Measurements from ENCODE around the gene PURB. TPM values are rescaled to one million over a fixed set of nuclear protein-coding genes. Genes with fewer than 3 reads are reported as not detected.
"Not testable (repeated sequence)": the region's sequence is repeated elsewhere in the genome, so short reads cannot be mapped to it uniquely, and the experiment has no call there.

PURB gene
- polyA plus RNA-seq, 1 donor from 2014 or later, result 14.7 TPM

DNA sequence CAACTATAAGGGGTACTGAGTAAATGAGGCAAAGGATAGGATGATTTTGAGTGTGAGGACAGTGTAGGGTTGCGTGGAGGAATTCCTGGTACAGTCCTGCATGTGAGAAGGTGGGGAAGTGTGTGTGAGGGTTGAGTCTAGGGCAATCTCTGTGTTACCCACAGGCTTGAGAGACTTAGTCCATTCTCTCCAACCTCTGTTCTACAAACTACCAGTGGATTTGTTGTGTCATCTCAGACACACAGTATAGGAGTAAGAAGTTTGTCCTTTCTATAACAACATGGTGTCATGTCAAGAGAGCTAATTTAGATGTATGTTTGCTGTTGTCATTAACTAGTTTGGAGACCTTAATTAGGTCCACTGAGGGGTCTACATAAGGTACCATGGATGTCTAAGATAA lies 12.5 kb downstream of the PURB start:
- Histone ChIP-seq H3F3A (ENCODE audit: insufficient read depth, low read length, poor library complexity, severe bottlenecking) (no peaks in the 10 kb centered on the region), H2AFZ (ENCODE audit: low read depth, low read length) (no peak overlapping the region), H3K36me3 (ENCODE audit: insufficient read depth, low read length) (no peaks in the 10 kb centered on the region), H3K9me2 (ENCODE audit: insufficient read depth, low read length) (no peaks in the 10 kb centered on the region), H3K4me3 (ENCODE audit: low read length) (no peak overlapping the region), H4K20me1 (ENCODE audit: insufficient read depth) (no peaks in the 10 kb centered on the region), H3K27ac (ENCODE audit: low read length) (no peak overlapping the region), H3K4me2 (ENCODE audit: low read length) (no peak overlapping the region), H3K27me3 (ENCODE audit: insufficient read depth, low read depth, low read length) (no peaks in the 10 kb centered on the region), H3K9ac (ENCODE audit: low read length) (no peak overlapping the region), H3K9me3 (ENCODE audit: low read length) (no peaks in the 10 kb centered on the region), H3K79me2 (replicated peaks; ENCODE audit: insufficient read depth, low read length) (peaks cover under 1% of the 10 kb centered on the region)
- TF ChIP-seq EZH2 (IDR thresholded peaks at IDR 0.05; ENCODE audit: borderline replicate concordance, insufficient read depth, low read length, poor library complexity, severe bottlenecking) (no peak), SMC3 (conservative IDR thresholded peaks at IDR 0.05; ENCODE audit: poor library complexity) (no peak), MXI1 (conservative IDR thresholded peaks at IDR 0.05; ENCODE audit: poor library complexity, severe bottlenecking) (no peak), TAF1 (IDR thresholded peaks at IDR 0.05; ENCODE audit: low read depth) (no peak), EP300 (conservative IDR thresholded peaks at IDR 0.05; ENCODE audit: poor library complexity, severe bottlenecking) (no peak), POLR2AphosphoS5 (IDR thresholded peaks at IDR 0.05) (no peak), RAD21 (conservative IDR thresholded peaks at IDR 0.05) (no peak)
- TF ChIP-seq, protein P1, sequence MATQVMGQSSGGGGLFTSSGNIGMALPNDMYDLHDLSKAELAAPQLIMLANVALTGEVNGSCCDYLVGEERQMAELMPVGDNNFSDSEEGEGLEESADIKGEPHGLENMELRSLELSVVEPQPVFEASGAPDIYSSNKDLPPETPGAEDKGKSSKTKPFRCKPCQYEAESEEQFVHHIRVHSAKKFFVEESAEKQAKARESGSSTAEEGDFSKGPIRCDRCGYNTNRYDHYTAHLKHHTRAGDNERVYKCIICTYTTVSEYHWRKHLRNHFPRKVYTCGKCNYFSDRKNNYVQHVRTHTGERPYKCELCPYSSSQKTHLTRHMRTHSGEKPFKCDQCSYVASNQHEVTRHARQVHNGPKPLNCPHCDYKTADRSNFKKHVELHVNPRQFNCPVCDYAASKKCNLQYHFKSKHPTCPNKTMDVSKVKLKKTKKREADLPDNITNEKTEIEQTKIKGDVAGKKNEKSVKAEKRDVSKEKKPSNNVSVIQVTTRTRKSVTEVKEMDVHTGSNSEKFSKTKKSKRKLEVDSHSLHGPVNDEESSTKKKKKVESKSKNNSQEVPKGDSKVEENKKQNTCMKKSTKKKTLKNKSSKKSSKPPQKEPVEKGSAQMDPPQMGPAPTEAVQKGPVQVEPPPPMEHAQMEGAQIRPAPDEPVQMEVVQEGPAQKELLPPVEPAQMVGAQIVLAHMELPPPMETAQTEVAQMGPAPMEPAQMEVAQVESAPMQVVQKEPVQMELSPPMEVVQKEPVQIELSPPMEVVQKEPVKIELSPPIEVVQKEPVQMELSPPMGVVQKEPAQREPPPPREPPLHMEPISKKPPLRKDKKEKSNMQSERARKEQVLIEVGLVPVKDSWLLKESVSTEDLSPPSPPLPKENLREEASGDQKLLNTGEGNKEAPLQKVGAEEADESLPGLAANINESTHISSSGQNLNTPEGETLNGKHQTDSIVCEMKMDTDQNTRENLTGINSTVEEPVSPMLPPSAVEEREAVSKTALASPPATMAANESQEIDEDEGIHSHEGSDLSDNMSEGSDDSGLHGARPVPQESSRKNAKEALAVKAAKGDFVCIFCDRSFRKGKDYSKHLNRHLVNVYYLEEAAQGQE (IDR thresholded peaks at IDR 0.05; ENCODE audit: borderline replicate concordance), result no peak
- TF ChIP-seq, protein P2, sequence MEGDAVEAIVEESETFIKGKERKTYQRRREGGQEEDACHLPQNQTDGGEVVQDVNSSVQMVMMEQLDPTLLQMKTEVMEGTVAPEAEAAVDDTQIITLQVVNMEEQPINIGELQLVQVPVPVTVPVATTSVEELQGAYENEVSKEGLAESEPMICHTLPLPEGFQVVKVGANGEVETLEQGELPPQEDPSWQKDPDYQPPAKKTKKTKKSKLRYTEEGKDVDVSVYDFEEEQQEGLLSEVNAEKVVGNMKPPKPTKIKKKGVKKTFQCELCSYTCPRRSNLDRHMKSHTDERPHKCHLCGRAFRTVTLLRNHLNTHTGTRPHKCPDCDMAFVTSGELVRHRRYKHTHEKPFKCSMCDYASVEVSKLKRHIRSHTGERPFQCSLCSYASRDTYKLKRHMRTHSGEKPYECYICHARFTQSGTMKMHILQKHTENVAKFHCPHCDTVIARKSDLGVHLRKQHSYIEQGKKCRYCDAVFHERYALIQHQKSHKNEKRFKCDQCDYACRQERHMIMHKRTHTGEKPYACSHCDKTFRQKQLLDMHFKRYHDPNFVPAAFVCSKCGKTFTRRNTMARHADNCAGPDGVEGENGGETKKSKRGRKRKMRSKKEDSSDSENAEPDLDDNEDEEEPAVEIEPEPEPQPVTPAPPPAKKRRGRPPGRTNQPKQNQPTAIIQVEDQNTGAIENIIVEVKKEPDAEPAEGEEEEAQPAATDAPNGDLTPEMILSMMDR (IDR thresholded peaks at IDR 0.05; ENCODE audit: poor library complexity, severe bottlenecking), result no peak

DNA sequence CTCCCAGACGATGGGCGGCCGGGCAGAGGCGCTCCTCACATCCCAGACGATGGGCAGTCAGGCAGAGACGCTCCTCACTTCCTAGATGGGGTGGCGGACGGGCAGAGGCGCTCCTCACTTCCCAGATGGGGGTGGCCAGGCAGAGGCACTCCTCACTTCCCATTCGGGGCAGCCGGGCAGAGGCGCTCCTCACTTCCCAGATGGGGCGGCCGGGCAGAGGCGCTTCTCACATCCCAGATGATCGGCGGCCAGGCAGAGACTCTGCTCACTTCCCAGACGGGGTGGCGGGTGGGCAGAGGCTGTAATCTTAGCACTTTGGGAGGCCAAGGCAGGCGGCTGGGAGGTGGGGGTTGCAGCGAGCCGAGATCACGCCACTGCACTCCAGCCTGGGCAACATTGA lies 13.4 kb downstream of the PURB start:
- H3K9ac ChIP-seq (ENCODE audit: low read length); H3K79me2 ChIP-seq (replicated peaks; ENCODE audit: insufficient read depth, low read length); H3K4me3 ChIP-seq (ENCODE audit: low read length); H3K27me3 ChIP-seq (ENCODE audit: insufficient read depth, low read depth, low read length); H3K27ac ChIP-seq (ENCODE audit: low read length); H3K9me3 ChIP-seq (ENCODE audit: low read length); H3K36me3 ChIP-seq (ENCODE audit: insufficient read depth, low read length); H3K9me2 ChIP-seq (ENCODE audit: insufficient read depth, low read length); H3K4me2 ChIP-seq (ENCODE audit: low read length); H2AFZ ChIP-seq (ENCODE audit: low read depth, low read length); H4K20me1 ChIP-seq (ENCODE audit: insufficient read depth); H3F3A ChIP-seq (ENCODE audit: insufficient read depth, low read length, poor library complexity, severe bottlenecking): not testable (repeated sequence)

DNA sequence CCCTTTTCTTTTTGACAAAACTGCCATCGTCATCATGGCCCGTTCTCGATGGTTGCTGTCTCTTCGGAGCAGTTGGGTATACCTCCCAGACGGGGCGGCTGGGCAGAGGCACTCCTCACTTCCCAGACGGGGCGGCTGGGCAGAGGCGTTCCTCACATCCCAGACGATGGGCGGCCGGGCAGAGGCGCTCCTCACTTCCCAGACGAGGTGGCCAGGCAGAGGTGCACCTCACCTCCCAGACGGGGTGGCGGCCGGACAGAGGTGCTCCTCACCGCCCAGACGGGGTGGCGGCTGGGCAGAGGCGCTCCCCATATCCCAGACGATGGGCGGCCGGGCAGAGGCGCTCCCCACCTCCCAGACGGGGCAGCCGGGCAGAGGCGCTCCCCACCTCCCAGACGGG lies 14.6 kb downstream of the PURB start:
- not testable (repeated sequence) for H3F3A ChIP-seq (ENCODE audit: insufficient read depth, low read length, poor library complexity, severe bottlenecking); H3K4me2 ChIP-seq (ENCODE audit: low read length); H3K9me3 ChIP-seq (ENCODE audit: low read length); H3K79me2 ChIP-seq (replicated peaks; ENCODE audit: insufficient read depth, low read length); H3K27ac ChIP-seq (ENCODE audit: low read length); H3K4me3 ChIP-seq (ENCODE audit: low read length); H4K20me1 ChIP-seq (ENCODE audit: insufficient read depth); H3K27me3 ChIP-seq (ENCODE audit: insufficient read depth, low read depth, low read length); H3K9ac ChIP-seq (ENCODE audit: low read length); H2AFZ ChIP-seq (ENCODE audit: low read depth, low read length); H3K36me3 ChIP-seq (ENCODE audit: insufficient read depth, low read length); H3K9me2 ChIP-seq (ENCODE audit: insufficient read depth, low read length)

DNA sequence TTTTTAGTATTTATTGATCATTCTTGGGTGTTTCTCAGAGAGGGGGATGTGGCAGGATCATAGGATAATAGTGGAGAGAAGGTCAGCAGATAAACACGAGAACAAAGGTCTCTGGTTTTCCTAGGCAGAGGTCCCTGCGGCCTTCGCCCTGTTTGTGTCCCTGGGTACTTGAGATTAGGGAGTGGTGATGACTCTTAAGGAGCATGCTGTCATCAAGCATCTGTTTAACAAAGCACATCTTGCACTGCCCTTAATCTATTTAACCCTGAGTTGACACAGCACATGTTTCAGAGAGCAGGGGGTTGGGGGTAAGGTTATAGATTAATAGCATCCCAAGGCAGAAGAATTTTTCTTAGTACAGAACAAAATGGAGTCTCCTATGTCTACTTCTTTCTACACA lies 15.0 kb downstream of the PURB start:
- not testable (repeated sequence) for H3K9ac ChIP-seq (ENCODE audit: low read length); H3K79me2 ChIP-seq (replicated peaks; ENCODE audit: insufficient read depth, low read length); H3F3A ChIP-seq (ENCODE audit: insufficient read depth, low read length, poor library complexity, severe bottlenecking); H3K9me2 ChIP-seq (ENCODE audit: insufficient read depth, low read length); H3K27ac ChIP-seq (ENCODE audit: low read length); H3K4me3 ChIP-seq (ENCODE audit: low read length); H3K36me3 ChIP-seq (ENCODE audit: insufficient read depth, low read length); H2AFZ ChIP-seq (ENCODE audit: low read depth, low read length); H3K27me3 ChIP-seq (ENCODE audit: insufficient read depth, low read depth, low read length); H3K9me3 ChIP-seq (ENCODE audit: low read length); H3K4me2 ChIP-seq (ENCODE audit: low read length); H4K20me1 ChIP-seq (ENCODE audit: insufficient read depth)

Data from neural cell (in vitro differentiated cells).